Measurements from ENCODE around the gene COA7. TPM values are rescaled to one million over a fixed set of nuclear protein-coding genes. Genes with fewer than 3 reads are reported as not detected.
A peak's percentile ranks its signal among the peaks of the same experiment; 100 is the strongest.

COA7 gene
- total RNA-seq, 1 donor from 2014 or later, result 16.5 TPM

GRCh38 chr1:52673513-52673912, 24.6 kb downstream of the COA7 start:
- TF ChIP-seq CTCF (IDR thresholded peaks at IDR 0.05; ENCODE audit: unreplicated experiment), result no peak
- Mint-ChIP-seq H3K4me3 (ENCODE audit: low read depth) (no peak overlapping the region), H3K36me3 (ENCODE audit: insufficient read depth) (no peaks in the 10 kb centered on the region), H3K27ac (no peak overlapping the region), H3K4me1 (ENCODE audit: low read depth) (peaks cover 15% of the 10 kb centered on the region), H3K27me3 (no peaks in the 10 kb centered on the region), H3K9me3 (ENCODE audit: low read depth) (no peaks in the 10 kb centered on the region)
- DNase-seq (ENCODE audit: low spot score, unreplicated experiment), result no peak

DNA sequence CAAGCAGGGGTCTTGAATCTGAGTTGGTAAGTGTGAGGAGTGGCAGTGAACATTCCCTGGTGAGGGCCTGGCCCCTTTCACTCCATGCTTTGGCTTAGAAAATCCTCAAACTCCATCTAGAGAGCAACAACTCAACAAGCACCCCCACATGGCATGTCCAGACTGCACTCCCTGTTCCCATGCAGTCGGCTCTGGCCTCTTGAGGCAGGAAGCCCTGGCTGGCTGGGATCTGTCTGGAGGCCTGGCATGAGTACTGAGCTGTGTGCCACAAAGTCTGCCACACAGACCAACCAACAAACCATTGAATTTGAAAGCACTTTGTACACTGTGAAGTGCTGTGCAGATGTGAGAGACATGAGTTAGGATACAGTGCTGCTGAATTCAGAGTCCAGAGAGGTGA, 25.2 kb downstream of the COA7 start:
- Mint-ChIP-seq H3K27me3 (no peaks in the 10 kb centered on the region), H3K4me3 (ENCODE audit: low read depth) (no peak overlapping the region), H3K36me3 (ENCODE audit: insufficient read depth) (no peaks in the 10 kb centered on the region), H3K27ac (peak overlapping the region; percentile 33), H3K4me1 (ENCODE audit: low read depth) (peaks cover 15% of the 10 kb centered on the region), H3K9me3 (ENCODE audit: low read depth) (no peaks in the 10 kb centered on the region)
- DNase-seq (ENCODE audit: low spot score, unreplicated experiment), result no peak
- no peak for TF ChIP-seq CTCF (IDR thresholded peaks at IDR 0.05; ENCODE audit: unreplicated experiment)

- H3K36me3 Mint-ChIP-seq (ENCODE audit: insufficient read depth), result no peaks in the 10 kb centered on the region
- H3K27ac Mint-ChIP-seq, result no peak overlapping the region
- no peaks in the 10 kb centered on the region for H3K27me3 Mint-ChIP-seq
Measured at GRCh38 chr1:52670604-52671003, 27.5 kb downstream of the COA7 start.

DNA sequence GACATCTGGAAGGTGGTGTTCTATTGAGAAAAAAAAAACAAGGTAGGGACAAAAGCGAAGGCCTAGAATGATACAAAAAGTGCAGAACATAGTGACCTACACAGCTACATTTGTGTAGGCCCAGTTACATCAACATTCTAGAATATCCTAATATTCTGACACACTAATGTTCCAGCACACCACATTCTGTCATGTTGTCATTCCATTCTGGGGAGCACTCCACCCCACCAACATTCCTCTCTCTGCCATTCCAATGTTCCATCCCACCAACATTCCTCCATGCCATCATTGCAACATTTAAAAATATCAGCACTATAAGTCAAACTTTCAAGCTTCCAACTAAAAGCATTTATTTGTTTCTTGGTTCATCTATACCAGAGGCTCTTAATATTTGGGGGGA, 28.5 kb downstream of the COA7 start:
- H3K4me1 Mint-ChIP-seq (ENCODE audit: low read depth), result peaks cover 4% of the 10 kb centered on the region
- no peaks in the 10 kb centered on the region for H3K9me3 Mint-ChIP-seq (ENCODE audit: low read depth)
- no peak overlapping the region for H3K27ac Mint-ChIP-seq
- no peaks in the 10 kb centered on the region for H3K27me3 Mint-ChIP-seq
- no peak for TF ChIP-seq CTCF (IDR thresholded peaks at IDR 0.05; ENCODE audit: unreplicated experiment)
- DNase-seq (ENCODE audit: low spot score, unreplicated experiment), result no peak
- no peaks in the 10 kb centered on the region for H3K36me3 Mint-ChIP-seq (ENCODE audit: insufficient read depth)
- no peak overlapping the region for H3K4me3 Mint-ChIP-seq (ENCODE audit: low read depth)

More at GRCh38 chr1:52670604-52671003, 27.5 kb downstream of the COA7 start:
- Mint-ChIP-seq H3K4me3 (ENCODE audit: low read depth) (no peak overlapping the region), H3K4me1 (ENCODE audit: low read depth) (peaks cover 9% of the 10 kb centered on the region), H3K9me3 (ENCODE audit: low read depth) (no peaks in the 10 kb centered on the region)
- no peak for TF ChIP-seq CTCF (IDR thresholded peaks at IDR 0.05; ENCODE audit: unreplicated experiment)
- DNase-seq (ENCODE audit: low spot score, unreplicated experiment), result no peak

- H3K27me3 Mint-ChIP-seq, result no peaks in the 10 kb centered on the region
- no peak for TF ChIP-seq CTCF (IDR thresholded peaks at IDR 0.05; ENCODE audit: unreplicated experiment)
- H3K9me3 Mint-ChIP-seq (ENCODE audit: low read depth), result no peaks in the 10 kb centered on the region
- no peak overlapping the region for H3K4me3 Mint-ChIP-seq (ENCODE audit: low read depth)
- H3K27ac Mint-ChIP-seq, result no peak overlapping the region
- DNase-seq (ENCODE audit: low spot score, unreplicated experiment), result no peak
- H3K4me1 Mint-ChIP-seq (ENCODE audit: low read depth), result no peaks in the 10 kb centered on the region
- no peaks in the 10 kb centered on the region for H3K36me3 Mint-ChIP-seq (ENCODE audit: insufficient read depth)
Measured at GRCh38 chr1:52668711-52669110, 29.4 kb downstream of the COA7 start.
